Ovary (tissue), 3 donors: ENCODE measurements around the gene CD99L2.
"Not testable (repeated sequence)": the region's sequence is repeated elsewhere in the genome, so short reads cannot be mapped to it uniquely, and the experiment has no call there.

Source experiments
- EP300 ChIP-seq: sonication (generic); formaldehyde crosslinking; IDR thresholded peaks from one replicate; pipeline ENCODE4 v1.6.1; 2017; ENCODE audit warnings: antibody characterized with exemption
- POLR2A ChIP-seq: fragments of 450-650 bp; IDR thresholded peaks from one replicate; pipeline ENCODE4 v1.6.1; 2017; ENCODE audit warnings: antibody characterized with exemption, mild to moderate bottlenecking, moderate library complexity
- TF ChIP-seq, protein P1 (sequence below), 3 donors: fragments of 450-650 bp in 2 of 3; fragments of 200-600 bp in 1 of 3; IDR thresholded peaks; one replicate each; pipeline versions ENCODE4 v1.5.1 to v1.8.0; 2016 to 2022; ENCODE audit warnings: antibody characterized with exemption in 3 of 3, mild to moderate bottlenecking in 1 of 3
- donor health status: DM: no; HTN: no; CAD: no.

DNA sequence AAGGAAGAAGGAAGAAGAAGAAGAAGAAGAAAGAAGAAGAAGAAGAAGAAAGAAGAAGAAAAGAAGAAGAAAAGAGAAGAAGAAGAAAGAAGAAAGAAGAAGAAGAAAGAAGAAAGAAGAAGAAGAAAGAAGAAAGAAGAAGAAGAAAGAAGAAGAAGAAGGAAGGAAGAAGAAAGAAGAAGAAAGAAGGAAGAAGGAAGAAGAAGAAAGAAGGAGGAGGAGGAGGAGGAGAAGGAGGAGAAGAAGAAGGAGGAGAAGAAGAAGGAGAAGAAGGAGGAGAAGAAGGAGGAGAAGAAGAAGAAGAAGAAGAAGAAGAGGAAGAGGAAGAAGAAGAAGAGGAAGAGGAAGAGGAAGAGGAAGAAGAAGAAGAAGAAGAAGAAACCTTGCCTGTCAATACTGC lies 74.1 kb downstream of the CD99L2 start:
- not testable (repeated sequence) for TF ChIP-seq POLR2A, EP300
- TF ChIP-seq, protein P1, sequence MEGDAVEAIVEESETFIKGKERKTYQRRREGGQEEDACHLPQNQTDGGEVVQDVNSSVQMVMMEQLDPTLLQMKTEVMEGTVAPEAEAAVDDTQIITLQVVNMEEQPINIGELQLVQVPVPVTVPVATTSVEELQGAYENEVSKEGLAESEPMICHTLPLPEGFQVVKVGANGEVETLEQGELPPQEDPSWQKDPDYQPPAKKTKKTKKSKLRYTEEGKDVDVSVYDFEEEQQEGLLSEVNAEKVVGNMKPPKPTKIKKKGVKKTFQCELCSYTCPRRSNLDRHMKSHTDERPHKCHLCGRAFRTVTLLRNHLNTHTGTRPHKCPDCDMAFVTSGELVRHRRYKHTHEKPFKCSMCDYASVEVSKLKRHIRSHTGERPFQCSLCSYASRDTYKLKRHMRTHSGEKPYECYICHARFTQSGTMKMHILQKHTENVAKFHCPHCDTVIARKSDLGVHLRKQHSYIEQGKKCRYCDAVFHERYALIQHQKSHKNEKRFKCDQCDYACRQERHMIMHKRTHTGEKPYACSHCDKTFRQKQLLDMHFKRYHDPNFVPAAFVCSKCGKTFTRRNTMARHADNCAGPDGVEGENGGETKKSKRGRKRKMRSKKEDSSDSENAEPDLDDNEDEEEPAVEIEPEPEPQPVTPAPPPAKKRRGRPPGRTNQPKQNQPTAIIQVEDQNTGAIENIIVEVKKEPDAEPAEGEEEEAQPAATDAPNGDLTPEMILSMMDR (IDR thresholded peaks at IDR 0.05) = not testable (repeated sequence)
